ENCODE results near the gene MYO5C. TPM values are rescaled to one million over a fixed set of nuclear protein-coding genes. Genes with fewer than 3 reads are reported as not detected.
"Not testable (repeated sequence)": the region's sequence is repeated elsewhere in the genome, so short reads cannot be mapped to it uniquely, and the experiment has no call there.

Gene MYO5C
- total and polyA plus RNA-seq, 2 of the 13 experiments (the other 11 are each of a cell fraction or from before 2014, with no cell fraction given) = 15.7 to 23.7 TPM

- H3K9ac ChIP-seq (ENCODE audit: insufficient read depth, low read depth, low read length); DNase-seq (ENCODE audit: low spot score); H3K27ac ChIP-seq (ENCODE audit: extremely low read length, insufficient read depth, low read length); H3K27me3 ChIP-seq (ENCODE audit: control insufficient read depth in 1 of 2, insufficient read depth in 2 of 2, low read length in 2 of 2); H3K4me2 ChIP-seq (ENCODE audit: low read depth, low read length); CTCF ChIA-PET (ENCODE audit: low intra/inter-chr PET ratio, low total read pairs); in situ Hi-C loops (cut with HindIII; ENCODE audit: extremely low pct_ligation_motif_present, low pct_unique_long_range_greater_than_20kb); intact Hi-C loops (cut with micrococcal nuclease; ENCODE audit: unreplicated experiment); H4K20me1 ChIP-seq (ENCODE audit: insufficient read depth, low read length); FAIRE-seq; H3K9me3 ChIP-seq (ENCODE audit: low read length); ATAC-seq; H2AFZ ChIP-seq (ENCODE audit: low read length); H3K79me2 ChIP-seq (ENCODE audit: insufficient read depth, low read length); H3K4me3 ChIP-seq (replicated peaks in 1 of 3; ENCODE audit: insufficient read depth in 1 of 3, low read depth in 2 of 3, low read length in 3 of 3); BruUV-seq (replicated peaks); POLR2A ChIA-PET; H3K4me1 ChIP-seq (ENCODE audit: insufficient read depth, low read length): not testable (repeated sequence)
- peaks cover 0 to 13% of the 10 kb centered on the region in 2 experiments; a peak in 2 of 5 replicates for H3K36me3 ChIP-seq (replicated peaks in 1 of 2; ENCODE audit: control insufficient read depth in 1 of 2, insufficient read depth in 2 of 2, low read length in 2 of 2)
- 91% methylated on average over 5 of the region's 5 CpGs for WGBS (ENCODE audit: low lambda C conversion rate)
Measured at GRCh38 chr15:52165494-52166131, 130.0 kb downstream of the MYO5C start.

- Histone ChIP-seq H3K9me3 (ENCODE audit: low read length) (no peaks in the 10 kb centered on the region), H3K79me2 (ENCODE audit: insufficient read depth, low read length) (no peaks in the 10 kb centered on the region), H3K4me3 (replicated peaks in 1 of 3; ENCODE audit: insufficient read depth in 1 of 3, low read depth in 2 of 3, low read length in 3 of 3) (no peak overlapping the region), H3K4me1 (ENCODE audit: insufficient read depth, low read length) (no peaks in the 10 kb centered on the region), H3K4me2 (ENCODE audit: low read depth, low read length) (no peak overlapping the region), H3K27ac (ENCODE audit: extremely low read length, insufficient read depth, low read length) (no peak overlapping the region), H4K20me1 (ENCODE audit: insufficient read depth, low read length) (no peaks in the 10 kb centered on the region), H3K36me3 (replicated peaks in 1 of 2; ENCODE audit: control insufficient read depth in 1 of 2, insufficient read depth in 2 of 2, low read length in 2 of 2) (peaks cover 0 to 13% of the 10 kb centered on the region in 2 experiments; a peak in 2 of 5 replicates), H2AFZ (ENCODE audit: low read length) (no peak overlapping the region), H3K27me3 (ENCODE audit: control insufficient read depth in 1 of 2, insufficient read depth in 2 of 2, low read length in 2 of 2) (no peaks in the 10 kb centered on the region), H3K9ac (ENCODE audit: insufficient read depth, low read depth, low read length) (no peak overlapping the region)
- intact Hi-C loops (cut with micrococcal nuclease; ENCODE audit: unreplicated experiment) = no loop called here
- FAIRE-seq (no peak), DNase-seq (ENCODE audit: low spot score) (no peak), ATAC-seq (no peak)
- CTCF ChIA-PET (ENCODE audit: low intra/inter-chr PET ratio, low total read pairs) = no interaction called here
- no TSS peak for BruUV-seq (replicated peaks)
- POLR2A ChIA-PET = no interaction called here
- WGBS (ENCODE audit: low lambda C conversion rate) = 90% methylated on average over 2 of the region's 2 CpGs
- TF ChIP-seq HNRNPL (IDR thresholded peaks at IDR 0.05; ENCODE audit: low read depth, low read length) (no peak), TCF7L2 (IDR thresholded peaks at IDR 0.05; ENCODE audit: low read depth, low read length) (no peak), SKI (IDR thresholded peaks at IDR 0.05; ENCODE audit: partially characterized antibody) (no peak), ATF4 (CRISPR knock-in tag; IDR thresholded peaks at IDR 0.05) (peak in 1 of 2 experiments; percentile 86; a peak in 2 of 4 replicates)
- in situ Hi-C loops (cut with HindIII; ENCODE audit: extremely low pct_ligation_motif_present, low pct_unique_long_range_greater_than_20kb) = no loop called here
Measured at GRCh38 chr15:52164631-52165265, 130.9 kb downstream of the MYO5C start.
